Stimulated activated CD4-positive, alpha-beta T cell treated with anti-CD3 and anti-CD28 coated beads, TNF-alpha, amount 100 ng/mL, for 24 hours (primary cell): Measurements from ENCODE around the gene SRD5A3.

Source experiments
- DNase-seq, 3 experiments: peaks; one replicate each; pipeline ENCODE4 v3.0.0-alpha.2; 2020; ENCODE audit warnings: low read depth in 3 of 3

SRD5A3 gene

GRCh38 chr4:55373461-55373860 lies 27.4 kb downstream of the SRD5A3 start:
- no peak for DNase-seq

DNA sequence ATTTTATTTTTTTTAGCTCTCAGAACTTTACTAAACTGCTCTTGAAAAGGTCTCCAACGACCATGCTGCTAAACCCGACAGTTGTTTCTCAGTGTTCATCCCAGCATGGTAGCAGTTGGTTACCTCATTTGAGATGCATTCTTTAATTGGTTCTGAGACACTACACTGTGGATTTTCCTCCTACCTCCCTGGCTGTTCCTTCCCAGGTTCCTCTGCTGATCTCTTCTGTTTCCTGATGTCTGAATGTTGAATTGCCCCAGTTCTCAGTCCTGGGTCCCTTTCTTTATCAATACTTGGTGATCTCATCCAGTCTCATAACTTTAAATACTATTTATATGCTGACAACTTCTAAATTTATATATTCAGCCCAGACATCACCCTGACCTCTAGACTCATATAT lies 30.7 kb downstream of the SRD5A3 start:
- DNase-seq = no peak

DNA sequence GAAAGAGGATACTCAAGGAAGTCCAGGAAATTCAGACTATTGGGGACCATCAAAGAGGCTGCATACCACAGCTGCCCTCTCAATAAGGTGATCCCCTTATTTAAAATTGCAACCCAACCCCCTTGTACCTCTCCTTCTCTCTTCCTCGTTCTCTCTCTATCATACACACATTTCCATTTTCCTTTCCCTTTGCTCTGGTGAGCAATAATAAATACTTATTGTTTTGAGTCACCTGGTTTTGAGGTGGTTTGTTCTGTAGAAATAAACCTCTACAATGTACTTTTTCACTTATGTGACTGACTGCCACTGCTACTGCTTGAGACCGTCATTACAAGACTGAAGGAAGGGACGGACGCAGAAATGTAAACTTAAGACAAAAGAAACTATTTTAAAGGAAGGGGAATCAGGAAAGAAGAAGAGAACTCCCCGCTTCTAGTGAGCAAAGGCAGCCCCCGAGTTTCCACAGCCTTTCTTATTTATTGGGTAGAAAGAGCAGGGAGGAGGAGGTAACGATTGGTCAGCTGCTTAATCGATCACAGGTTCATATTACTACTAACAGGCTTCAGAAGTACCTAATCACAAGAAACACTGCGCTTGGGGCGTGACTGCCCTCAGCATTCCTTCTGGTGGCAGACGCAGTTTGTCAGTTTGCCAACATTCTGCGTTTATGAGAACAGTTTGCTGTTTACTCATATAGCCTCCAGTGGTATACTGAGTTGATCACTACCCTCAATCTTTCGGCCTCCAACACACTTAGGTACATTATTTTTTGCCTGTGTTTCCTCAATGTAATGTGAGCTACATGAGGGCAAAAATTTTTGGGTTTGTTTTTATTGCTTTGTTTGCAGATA lies 32.8 kb downstream of the SRD5A3 start:
- DNase-seq = no peak

DNA sequence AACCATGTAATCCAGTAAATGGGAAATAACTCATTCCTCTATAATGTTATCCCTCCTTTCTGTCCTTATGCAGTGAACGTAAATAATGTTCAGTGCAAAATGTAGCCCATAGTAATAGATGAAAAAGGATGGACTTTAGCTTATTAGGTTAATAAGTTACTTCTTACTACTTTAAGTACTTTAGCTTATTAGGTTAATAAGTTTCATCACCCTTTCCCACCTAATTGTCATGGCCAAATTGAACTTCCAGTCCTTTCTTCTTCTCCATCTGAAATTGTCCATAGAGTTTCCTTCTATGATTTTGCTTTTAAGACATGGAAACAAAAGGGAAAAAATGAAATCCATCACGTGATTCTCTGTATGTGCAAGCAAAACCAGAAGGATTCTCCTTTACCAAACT lies 34.5 kb downstream of the SRD5A3 start:
- no peak for DNase-seq

GRCh38 chr4:55381502-55381901 lies 35.5 kb downstream of the SRD5A3 start:
- DNase-seq = no peak

GRCh38 chr4:55382488-55383003 lies 36.5 kb downstream of the SRD5A3 start:
- no peak for DNase-seq

- no peak for DNase-seq
These were observed 39.2 kb downstream of the SRD5A3 start for GRCh38 chr4:55385201-55385649.

DNA sequence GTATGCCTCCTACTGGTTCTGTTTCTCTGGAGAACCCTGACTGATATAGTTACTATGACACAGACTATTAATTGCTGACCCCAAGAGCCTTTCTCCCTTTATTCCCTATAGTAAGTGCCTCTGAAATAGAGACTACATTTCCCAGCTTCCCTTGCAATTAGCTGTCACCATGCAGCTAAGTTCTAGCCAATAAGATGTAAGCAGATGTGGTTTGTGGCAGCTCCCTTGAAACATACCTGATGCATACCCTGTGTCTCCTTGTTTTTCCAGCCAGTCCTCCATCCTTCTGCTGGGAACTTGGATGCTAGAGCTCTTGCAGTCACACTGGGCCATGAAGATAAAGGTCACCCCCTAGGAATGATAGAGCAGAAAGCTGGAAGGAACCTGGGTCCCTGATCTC lies 40.0 kb downstream of the SRD5A3 start:
- no peak for DNase-seq

DNA sequence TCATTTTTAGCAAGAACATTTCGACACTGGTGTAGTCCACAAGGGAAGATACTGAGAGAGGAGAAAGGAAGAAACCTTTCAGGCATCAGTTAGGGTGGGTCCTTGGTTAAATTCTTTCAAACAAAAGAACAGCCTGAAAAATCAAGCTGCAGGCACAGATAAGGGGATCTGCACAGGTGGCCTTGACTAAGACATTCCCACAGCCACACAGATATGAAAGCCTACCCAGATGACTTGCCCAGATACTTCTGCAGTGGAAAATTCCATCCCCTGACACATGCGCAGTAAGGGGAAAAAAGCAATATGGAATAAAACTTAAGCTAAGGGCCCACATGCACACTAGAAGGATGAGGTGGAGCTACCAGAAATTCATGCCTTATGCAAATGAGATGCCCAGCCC lies 40.8 kb downstream of the SRD5A3 start:
- no peak for DNase-seq

DNA sequence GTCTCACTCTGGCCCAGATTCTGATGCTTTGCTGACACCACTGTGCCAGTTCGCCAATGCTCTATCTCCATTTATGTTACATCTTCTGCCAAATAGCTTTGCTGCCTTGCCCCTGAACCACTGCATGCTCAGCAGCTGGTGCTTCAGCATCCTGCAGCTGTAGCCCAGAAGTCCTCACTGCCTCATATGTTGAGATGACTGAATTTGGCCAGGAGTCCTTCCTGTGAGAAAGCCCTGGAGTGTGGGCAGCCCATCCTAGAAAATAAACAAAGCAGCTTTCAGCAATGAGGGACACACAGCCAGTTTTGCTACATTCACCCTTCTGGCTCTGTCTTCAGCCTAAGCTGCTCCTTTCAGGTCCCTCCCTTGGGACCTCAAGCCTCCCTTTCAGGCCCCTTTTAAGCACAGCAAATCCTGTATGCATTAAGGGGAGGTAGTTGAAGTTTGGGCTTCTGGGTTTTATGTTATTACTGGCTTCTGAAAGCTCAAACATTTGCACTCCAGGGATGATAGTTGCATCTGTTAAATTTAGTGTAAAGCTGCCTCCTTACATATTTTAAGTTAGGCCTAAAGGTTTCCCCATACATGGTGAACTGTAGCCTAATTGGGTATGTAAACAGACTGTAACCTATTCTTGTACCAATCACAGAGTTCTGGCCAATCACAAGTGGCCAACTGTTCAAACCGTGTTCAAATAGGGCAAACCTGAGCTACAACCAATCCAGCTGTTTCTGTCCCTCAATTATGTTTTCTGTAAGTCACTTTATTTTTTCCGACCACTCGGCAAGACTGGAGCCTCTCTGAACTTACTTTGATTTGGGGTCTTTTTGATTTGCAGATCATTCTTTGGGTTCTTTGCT lies 47.6 kb downstream of the SRD5A3 start:
- DNase-seq = no peak

- DNase-seq = no peak
These were observed 49.1 kb downstream of the SRD5A3 start for GRCh38 chr4:55395218-55395528.

- peak; percentile 81 to 90 (median 84) for DNase-seq
These were observed 49.7 kb downstream of the SRD5A3 start, which contains the start of gene TMEM165 for GRCh38 chr4:55395529-55396307. TSS of gene TMEM165 (plus strand) at chr4:55395957. CDS start at chr4:55396190, 233 bp downstream.

- DNase-seq = peak in 1 of 3 experiments; percentile 32
These were observed 50.5 kb downstream of the SRD5A3 start for GRCh38 chr4:55396308-55397125.

DNA sequence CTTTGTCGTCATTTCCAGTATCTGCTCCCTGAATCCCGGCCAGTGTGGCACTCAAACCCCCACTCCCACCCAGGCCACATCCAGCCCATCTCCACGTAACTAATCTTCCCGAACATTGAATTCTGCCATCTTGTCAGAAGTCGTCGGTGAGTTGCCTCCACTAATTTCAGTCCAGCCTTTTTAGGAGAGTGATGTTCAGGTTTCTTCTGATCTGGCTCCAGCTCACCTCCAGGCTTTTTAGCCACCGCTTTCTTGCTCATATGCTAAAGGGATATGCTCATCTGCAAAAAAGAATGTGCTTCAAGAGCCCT lies 51.0 kb downstream of the SRD5A3 start:
- DNase-seq = no peak

GRCh38 chr4:55397520-55398321 lies 51.7 kb downstream of the SRD5A3 start:
- no peak for DNase-seq

- DNase-seq = no peak
These were observed 52.4 kb downstream of the SRD5A3 start for GRCh38 chr4:55398461-55398860.

DNA sequence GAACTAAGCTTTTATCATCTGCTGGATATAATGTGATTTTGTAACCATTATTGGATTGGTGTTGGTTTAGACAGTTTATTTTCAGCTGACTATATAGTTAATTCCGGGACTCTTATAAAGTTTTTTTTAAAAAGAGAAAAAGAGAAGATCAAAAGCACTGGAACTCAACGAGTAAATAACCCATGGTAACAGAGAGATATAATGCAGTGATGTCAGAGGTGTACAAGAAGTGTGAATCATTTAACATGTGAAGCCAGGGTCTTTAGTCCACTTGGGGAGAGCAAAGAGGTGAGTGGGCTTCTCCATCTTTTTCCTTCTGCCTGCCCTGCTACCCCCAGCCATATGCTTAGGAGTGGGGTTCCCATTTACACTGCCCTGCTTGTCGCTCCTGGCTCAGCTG lies 52.9 kb downstream of the SRD5A3 start:
- DNase-seq = no peak

DNA sequence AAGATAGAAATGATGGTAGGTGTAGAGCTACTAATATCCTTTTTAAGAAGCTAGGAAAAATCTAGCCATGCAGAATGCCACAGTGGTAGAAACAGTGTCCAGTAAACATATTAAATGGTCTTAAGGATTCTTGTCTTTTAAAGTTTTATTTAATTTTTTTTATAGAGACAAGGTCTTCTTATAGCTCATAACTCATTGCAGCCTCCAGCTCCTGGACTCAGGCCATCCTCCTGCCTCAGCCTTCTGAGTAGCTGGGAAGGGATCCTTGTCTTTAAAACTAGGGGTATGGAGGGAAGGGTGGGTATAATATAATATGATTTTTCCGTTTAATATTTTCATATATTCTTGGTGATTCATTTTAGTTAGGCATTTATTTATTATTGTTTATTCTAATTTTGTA lies 53.5 kb downstream of the SRD5A3 start:
- DNase-seq = no peak

DNA sequence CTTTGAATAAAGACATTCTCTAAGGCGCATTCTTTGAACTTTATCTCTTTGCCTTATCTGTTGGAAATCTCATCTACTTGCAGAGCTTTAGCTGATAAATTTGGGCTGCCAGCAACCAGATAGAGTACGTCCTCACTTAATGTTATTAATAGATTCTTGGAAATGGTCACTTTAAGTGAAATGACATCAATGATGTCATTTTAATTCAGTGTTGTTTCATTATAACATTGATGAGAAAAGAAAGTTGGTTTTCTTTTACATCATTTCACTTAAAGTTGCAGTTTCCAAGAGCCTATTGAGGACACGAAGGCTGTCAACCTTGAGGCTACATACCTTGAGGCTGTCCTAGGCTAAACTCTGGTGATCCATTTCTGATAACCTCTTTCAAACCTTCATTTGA lies 59.0 kb downstream of the SRD5A3 start:
- no peak for DNase-seq

- DNase-seq = no peak
These were observed 60.5 kb downstream of the SRD5A3 start for GRCh38 chr4:55406545-55406944.
